GM12874 (cell line): Measurements from ENCODE around the gene EFCAB12.

Experiments used
- CTCF ChIP-seq: IDR thresholded peaks from 2 replicates; pipeline ENCODE4 v1.5.1; 2011; ENCODE audit warnings: low read depth, mild to moderate bottlenecking, control low read depth, low read length, moderate library complexity; ENCODE audit not compliant: insufficient read depth

Gene EFCAB12

GRCh38 chr3:129410971-129411370, 17.5 kb downstream of the EFCAB12 start:
- no peak for TF ChIP-seq CTCF

- TF ChIP-seq CTCF, result no peak
These were observed 18.9 kb downstream of the EFCAB12 start for GRCh38 chr3:129409541-129409940.

GRCh38 chr3:129404610-129405009, 23.8 kb downstream of the EFCAB12 start:
- no peak for TF ChIP-seq CTCF

GRCh38 chr3:129404130-129404529, 24.3 kb downstream of the EFCAB12 start:
- TF ChIP-seq CTCF, result no peak

- no peak for TF ChIP-seq CTCF
These were observed 25.0 kb downstream of the EFCAB12 start for GRCh38 chr3:129403450-129403849.

GRCh38 chr3:129402616-129403015, 25.8 kb downstream of the EFCAB12 start:
- TF ChIP-seq CTCF, result no peak

- TF ChIP-seq CTCF, result no peak
These were observed 26.2 kb downstream of the EFCAB12 start for GRCh38 chr3:129402210-129402609.

GRCh38 chr3:129399895-129400357, 28.5 kb downstream of the EFCAB12 start:
- TF ChIP-seq CTCF, result no peak
